Uterus (tissue), 2 donors: Measurements from ENCODE around the gene UGT1A7.

Source experiments
- POLR2A ChIP-seq, 2 donors: fragments of 450-650 bp; IDR thresholded peaks; one replicate each; pipeline ENCODE4 v1.6.1; 2016; ENCODE audit warnings: antibody characterized with exemption in 2 of 2, mild to moderate bottlenecking in 1 of 2, moderate library complexity in 1 of 2
- TF ChIP-seq, protein P1 (sequence below), 4 experiments: fragments of 200-600 bp in 2 of 4; fragments of 450-650 bp in 2 of 4; sonication (generic) in 2 of 4; IDR thresholded peaks; one replicate each; pipeline ENCODE4 v1.5.1; 2016 to 2019; ENCODE audit warnings: antibody characterized with exemption in 4 of 4, mild to moderate bottlenecking in 2 of 4, moderate library complexity in 1 of 4

DNA sequence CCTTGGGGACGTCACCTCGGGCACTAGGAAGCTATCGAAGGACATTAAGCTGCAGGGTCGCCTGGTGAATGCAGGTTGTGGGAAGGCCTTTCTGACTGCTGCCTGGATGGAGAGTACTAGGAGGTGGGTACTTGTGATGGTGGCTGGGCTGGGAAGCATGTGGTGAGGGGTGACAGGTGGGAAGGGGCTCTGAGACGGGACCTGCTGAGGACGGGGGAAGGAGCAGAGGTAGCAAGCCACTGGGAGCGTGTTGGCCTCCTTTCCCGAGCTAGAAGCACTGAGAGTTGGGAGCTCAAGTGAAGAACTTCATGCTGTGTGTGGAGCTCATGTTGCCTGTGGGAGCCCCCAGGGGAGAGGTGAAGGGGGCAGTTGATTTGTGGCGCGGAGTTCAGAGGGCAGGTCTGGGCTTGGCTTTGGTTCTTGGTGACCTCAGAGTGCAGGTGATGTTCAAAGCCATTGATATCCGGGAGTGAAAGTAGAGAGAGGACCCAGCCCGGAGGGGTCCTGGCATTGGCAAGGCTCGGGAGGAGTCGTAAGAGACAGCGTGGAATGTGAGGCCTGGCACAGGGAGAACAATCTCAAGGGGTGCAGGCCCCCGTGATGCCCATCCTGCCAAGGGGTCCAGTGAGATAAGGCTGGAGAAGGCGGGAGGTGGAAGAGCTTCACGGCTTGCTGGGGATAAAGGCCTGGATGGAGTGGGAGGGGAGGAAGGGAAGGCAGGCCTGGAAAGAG lies 109.6 kb downstream of the UGT1A7 start:
- TF ChIP-seq, protein P1, sequence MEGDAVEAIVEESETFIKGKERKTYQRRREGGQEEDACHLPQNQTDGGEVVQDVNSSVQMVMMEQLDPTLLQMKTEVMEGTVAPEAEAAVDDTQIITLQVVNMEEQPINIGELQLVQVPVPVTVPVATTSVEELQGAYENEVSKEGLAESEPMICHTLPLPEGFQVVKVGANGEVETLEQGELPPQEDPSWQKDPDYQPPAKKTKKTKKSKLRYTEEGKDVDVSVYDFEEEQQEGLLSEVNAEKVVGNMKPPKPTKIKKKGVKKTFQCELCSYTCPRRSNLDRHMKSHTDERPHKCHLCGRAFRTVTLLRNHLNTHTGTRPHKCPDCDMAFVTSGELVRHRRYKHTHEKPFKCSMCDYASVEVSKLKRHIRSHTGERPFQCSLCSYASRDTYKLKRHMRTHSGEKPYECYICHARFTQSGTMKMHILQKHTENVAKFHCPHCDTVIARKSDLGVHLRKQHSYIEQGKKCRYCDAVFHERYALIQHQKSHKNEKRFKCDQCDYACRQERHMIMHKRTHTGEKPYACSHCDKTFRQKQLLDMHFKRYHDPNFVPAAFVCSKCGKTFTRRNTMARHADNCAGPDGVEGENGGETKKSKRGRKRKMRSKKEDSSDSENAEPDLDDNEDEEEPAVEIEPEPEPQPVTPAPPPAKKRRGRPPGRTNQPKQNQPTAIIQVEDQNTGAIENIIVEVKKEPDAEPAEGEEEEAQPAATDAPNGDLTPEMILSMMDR (IDR thresholded peaks at IDR 0.05): no peak
- TF ChIP-seq POLR2A (IDR thresholded peaks at IDR 0.05): no peak
